Endothelial cell of umbilical vein (primary cell): ENCODE data around the gene FOXL2NB.

ENCODE experiments used
- POLR2AphosphoS5 ChIP-seq: IDR thresholded peaks from 2 replicates; pipeline ENCODE4 v1.6.1; 2012; ENCODE audit warnings: low read depth, mild to moderate bottlenecking, control low read depth, low read length, moderate library complexity; ENCODE audit not compliant: insufficient read depth
- TF ChIP-seq, protein P1 (sequence below), 2 donors: IDR thresholded peaks; 1 replicate in 1 of 2; 2 replicates in 1 of 2; pipeline ENCODE4 v1.5.1; 2011; ENCODE audit warnings: low read length in 2 of 2, mild to moderate bottlenecking in 2 of 2, moderate library complexity in 2 of 2, control low read depth in 1 of 2, inconsistent platforms in 1 of 2, low read depth in 1 of 2; ENCODE audit not compliant: insufficient read depth in 1 of 2; ENCODE audit errors: extremely low read depth in 1 of 2
- TF ChIP-seq, protein P2 (sequence below): IDR thresholded peaks from 2 replicates; pipeline ENCODE4 v1.6.1; 2011; ENCODE audit not compliant: insufficient read depth, insufficient read length

DNA sequence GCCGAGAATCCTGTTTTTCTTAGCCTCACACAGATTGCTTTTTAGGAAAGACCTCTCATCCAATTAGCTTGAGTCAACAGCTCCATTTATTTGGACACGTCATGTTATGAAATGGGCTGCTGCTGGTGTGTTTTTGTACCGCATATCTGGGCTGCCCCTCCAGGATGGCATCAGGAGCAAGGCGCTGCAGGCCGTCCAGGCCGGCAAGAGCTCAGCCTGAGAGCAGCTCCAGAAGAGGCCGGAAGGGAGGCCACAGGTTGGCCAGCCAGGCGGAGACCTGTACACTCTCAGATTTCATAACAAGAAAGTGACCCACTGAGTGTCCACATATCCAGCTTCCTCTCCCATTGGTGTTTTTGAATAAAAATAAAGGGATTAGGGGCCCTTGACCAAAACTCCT, 28.3 kb downstream of the FOXL2NB start:
- TF ChIP-seq, protein P1, sequence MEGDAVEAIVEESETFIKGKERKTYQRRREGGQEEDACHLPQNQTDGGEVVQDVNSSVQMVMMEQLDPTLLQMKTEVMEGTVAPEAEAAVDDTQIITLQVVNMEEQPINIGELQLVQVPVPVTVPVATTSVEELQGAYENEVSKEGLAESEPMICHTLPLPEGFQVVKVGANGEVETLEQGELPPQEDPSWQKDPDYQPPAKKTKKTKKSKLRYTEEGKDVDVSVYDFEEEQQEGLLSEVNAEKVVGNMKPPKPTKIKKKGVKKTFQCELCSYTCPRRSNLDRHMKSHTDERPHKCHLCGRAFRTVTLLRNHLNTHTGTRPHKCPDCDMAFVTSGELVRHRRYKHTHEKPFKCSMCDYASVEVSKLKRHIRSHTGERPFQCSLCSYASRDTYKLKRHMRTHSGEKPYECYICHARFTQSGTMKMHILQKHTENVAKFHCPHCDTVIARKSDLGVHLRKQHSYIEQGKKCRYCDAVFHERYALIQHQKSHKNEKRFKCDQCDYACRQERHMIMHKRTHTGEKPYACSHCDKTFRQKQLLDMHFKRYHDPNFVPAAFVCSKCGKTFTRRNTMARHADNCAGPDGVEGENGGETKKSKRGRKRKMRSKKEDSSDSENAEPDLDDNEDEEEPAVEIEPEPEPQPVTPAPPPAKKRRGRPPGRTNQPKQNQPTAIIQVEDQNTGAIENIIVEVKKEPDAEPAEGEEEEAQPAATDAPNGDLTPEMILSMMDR (IDR thresholded peaks at IDR 0.05; ENCODE audit: extremely low read depth in 1 of 2, insufficient read depth in 1 of 2, low read depth in 1 of 2, low read length in 2 of 2) = no peak
- no peak for TF ChIP-seq POLR2AphosphoS5
- TF ChIP-seq, protein P2, sequence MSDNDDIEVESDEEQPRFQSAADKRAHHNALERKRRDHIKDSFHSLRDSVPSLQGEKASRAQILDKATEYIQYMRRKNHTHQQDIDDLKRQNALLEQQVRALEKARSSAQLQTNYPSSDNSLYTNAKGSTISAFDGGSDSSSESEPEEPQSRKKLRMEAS = no peak
